ENCODE measurements around the gene PIK3R3.

- TF ChIP-seq CTCF (conservative IDR thresholded peaks at IDR 0.05; ENCODE audit: low read depth, low read length) (no peak), EZH2 (IDR thresholded peaks at IDR 0.05; ENCODE audit: borderline replicate concordance, low read depth, low read length, poor library complexity, severe bottlenecking) (no peak)
Measured at GRCh38 chr1:46030876-46031660, 101.4 kb downstream of the PIK3R3 start.
